HG03025 (cell line): ENCODE measurements around the gene RASL11A.
"Not testable (repeated sequence)": the region's sequence is repeated elsewhere in the genome, so short reads cannot be mapped to it uniquely, and the experiment has no call there.

Experiments
- ATAC-seq: cut with Tn5 transposase; IDR thresholded peaks from one replicate; pipeline ENCODE4 v1.9.1; 2021; ENCODE audit warnings: mild to moderate bottlenecking, moderate library complexity; ENCODE audit not compliant: unreplicated experiment, low FRiP score

The RASL11A gene

GRCh38 chr13:27296496-27296895 lies 25.9 kb downstream of the RASL11A start:
- ATAC-seq, result no peak

GRCh38 chr13:27298849-27299248 lies 28.2 kb downstream of the RASL11A start:
- ATAC-seq, result no peak

GRCh38 chr13:27300406-27300805 lies 29.8 kb downstream of the RASL11A start:
- not testable (repeated sequence) for ATAC-seq

GRCh38 chr13:27300941-27301586 lies 30.4 kb downstream of the RASL11A start:
- no peak for ATAC-seq

DNA sequence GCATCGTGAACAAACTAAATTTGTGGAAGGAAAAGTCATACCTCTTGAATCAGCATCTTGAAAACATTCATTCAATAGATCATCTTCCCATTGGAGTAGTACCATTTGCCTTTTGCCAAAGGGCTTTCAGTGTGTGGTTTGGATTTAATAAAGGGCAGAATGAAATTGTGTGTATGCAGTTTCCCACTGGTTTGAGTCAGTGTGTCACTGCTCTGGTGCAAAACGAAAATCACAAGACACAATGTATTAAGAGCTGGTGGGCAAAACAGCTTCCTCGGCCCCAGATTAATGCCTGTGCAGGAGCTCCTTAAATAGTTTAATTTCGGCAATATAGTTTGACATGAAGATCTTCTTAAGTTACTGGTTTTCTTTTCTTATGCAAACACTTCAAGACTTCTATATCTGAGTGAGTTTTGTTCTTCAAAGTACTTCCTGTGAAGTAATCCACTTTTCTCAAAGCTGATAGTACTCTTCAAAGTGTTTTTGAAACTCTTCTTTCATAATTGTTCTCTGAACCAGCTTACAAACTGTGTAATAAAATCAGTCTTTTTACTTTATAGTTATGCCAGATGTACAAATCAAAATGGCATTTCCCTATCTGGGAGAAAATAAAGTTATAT lies 32.1 kb downstream of the RASL11A start:
- ATAC-seq, result no peak

DNA sequence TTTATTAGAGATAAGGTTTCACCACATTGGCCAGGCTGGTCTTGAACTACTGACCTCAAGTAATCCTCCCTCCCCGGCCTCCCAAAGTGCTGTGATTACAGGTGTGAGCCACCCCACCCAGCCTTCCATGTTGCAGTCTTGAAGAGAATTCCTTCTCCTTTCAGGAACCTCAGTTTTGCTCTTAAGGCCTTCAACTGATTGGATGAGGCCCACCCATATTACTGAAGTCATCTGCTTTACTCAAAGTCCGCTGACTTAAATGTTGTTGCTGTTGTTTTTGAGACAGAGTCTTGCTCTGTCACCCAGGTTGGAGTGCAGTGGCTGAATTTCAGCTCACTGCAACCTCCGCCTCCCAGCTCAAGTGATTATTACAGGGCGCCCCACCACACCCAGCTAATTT lies 33.5 kb downstream of the RASL11A start:
- ATAC-seq, result no peak

GRCh38 chr13:27304611-27305010 lies 34.0 kb downstream of the RASL11A start:
- no peak for ATAC-seq

- ATAC-seq, result no peak
These were observed 35.7 kb downstream of the RASL11A start for GRCh38 chr13:27306364-27306763.

DNA sequence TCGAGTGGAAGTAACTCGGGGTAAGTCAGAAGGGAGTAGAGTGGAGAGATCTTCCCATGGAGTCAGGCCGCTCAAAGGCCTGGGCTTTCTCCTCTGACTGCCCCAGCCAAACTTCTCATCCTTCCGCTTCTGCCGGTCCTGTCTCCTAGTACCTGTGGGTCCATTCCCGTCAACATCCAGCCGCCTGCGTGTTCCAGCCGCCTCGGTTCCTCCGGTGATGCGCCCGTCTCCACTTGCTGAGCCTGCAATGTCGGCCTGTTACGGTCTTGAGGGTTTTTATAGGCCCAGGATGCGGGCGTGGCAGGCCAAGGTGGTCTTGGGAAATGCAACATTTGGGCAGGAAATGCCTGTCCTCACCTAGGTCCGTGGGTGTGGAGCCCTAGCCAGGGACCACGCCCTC lies 38.3 kb downstream of the RASL11A start:
- no peak for ATAC-seq

DNA sequence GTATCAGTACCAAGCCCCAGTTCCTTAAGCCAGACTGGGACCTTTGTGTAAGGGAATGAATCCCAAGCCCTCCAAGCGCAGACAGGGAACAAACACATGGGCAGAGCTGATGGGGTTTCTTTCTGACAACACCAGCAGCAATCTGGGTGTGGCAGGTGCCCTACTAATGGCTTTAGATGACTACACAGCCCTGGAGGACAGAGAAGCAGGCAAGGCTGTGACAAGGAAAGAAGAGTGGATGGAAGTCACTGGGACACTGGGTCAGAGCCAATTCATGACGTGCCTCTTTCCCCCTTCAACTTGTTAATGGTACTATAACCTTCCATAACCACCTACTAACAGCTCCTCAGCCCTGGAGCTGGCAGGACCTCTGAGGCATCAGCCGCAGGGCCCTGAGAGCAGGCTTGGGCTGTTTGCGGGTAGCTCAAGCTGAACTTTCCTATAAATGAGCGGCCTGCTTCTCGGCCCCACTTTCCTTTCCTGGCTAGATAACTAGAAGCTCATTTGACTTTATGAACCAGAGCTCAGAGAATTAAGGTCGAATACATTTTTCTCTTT lies 38.9 kb downstream of the RASL11A start:
- ATAC-seq, result no peak

GRCh38 chr13:27309967-27310598 lies 39.5 kb downstream of the RASL11A start:
- no peak for ATAC-seq

GRCh38 chr13:27310946-27311345 lies 40.3 kb downstream of the RASL11A start:
- ATAC-seq, result no peak

GRCh38 chr13:27311518-27312210 lies 41.0 kb downstream of the RASL11A start:
- no peak for ATAC-seq

DNA sequence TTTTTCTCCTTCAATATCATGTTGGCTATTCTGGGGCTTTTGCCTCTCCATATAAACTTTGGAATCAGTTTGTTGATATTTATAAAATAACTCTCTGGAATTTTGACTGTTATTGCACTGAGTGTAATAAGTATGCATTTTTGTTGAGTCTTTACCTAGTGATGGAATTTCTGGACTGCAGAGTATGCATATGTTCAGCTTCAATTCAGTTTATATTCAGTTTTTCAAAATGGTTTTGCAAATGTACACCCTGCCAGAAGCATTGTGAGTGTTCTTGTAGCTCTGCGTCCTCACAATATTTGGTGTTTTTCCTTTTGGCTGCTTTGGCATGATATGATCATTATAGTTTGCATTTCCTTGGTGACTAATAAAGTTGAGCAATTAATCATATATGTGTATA lies 43.1 kb downstream of the RASL11A start:
- ATAC-seq, result no peak

- no peak for ATAC-seq
These were observed 48.8 kb downstream of the RASL11A start for GRCh38 chr13:27319404-27319803.

- ATAC-seq, result no peak
These were observed 51.1 kb downstream of the RASL11A start for GRCh38 chr13:27321468-27322431.

- not testable (repeated sequence) for ATAC-seq
These were observed 51.8 kb downstream of the RASL11A start for GRCh38 chr13:27322443-27322842.
